Stimulated activated CD8-positive, alpha-beta memory T cell treated with anti-CD3 and anti-CD28 coated beads, Interleukin-4, amount 100 ng/mL, for 1 hour (primary cell): Measurements from ENCODE around the gene GNG11.

ENCODE experiments used
- DNase-seq, 2 donors: peaks; one replicate each; pipeline ENCODE4 v3.0.0-alpha.2; 2020; ENCODE audit warnings: low read depth in 2 of 2, low spot score in 1 of 2

Gene GNG11

DNA sequence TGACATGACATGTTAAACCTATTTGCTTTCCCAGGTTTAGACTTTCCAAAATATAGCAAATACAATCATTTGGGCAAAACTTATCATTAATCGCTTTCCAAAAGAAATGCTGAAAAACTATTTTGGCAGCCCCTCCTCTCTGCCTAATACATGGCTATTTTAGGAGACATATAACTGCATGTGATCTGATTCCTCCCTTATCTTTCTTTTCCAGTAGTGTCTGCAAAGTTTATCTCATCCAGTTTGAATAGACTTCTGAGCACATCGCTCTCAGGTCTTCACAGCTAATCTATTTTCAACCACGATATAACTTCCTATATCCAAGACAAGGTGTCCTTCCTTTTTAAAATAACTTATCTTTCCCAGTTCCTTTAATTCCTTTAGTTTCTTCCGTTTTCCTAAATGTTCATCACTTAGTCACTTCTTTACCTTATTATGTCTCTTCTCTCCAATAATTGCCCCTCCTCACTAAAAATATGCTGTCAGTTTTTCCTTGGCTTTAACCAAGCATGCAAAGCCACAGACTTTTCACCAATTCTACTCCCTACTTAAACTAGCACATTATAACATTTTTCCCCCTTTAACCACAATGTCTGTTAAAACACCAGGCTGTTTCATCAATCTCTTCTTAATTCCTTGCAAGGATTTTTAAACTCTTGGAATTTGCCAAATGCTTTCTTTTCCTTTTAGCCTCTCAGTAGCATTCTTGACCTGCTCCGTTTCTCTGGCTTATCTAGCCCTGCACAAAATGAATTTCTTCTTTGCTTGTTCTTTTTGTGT is 24.4 kb downstream of the GNG11 start:
- no peak for DNase-seq

- no peak for DNase-seq
These were observed 26.6 kb downstream of the GNG11 start for GRCh38 chr7:93948106-93948505.

GRCh38 chr7:93948873-93949272 is 27.3 kb downstream of the GNG11 start:
- no peak for DNase-seq

- no peak for DNase-seq
These were observed 27.9 kb downstream of the GNG11 start for GRCh38 chr7:93949423-93949822.

DNA sequence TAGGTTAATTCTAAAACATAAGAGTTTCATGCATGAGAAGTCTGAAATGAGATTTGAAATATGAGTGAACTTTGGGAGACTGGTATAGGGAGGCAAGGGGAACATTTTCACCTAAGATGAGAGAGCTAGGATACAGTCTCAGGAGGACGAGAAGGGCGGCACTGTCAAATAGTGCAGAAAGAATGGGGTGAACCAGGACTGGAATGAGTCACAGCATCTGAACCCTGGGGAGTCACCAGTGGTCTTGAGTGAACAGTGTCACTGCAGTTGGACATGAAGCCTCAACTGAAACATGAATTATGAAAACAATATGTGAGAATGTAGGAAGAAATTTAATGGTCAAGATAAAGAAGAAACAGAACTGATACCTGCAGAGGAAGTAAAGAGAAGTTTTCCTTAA is 33.8 kb downstream of the GNG11 start:
- no peak for DNase-seq

GRCh38 chr7:93957767-93958166 is 36.2 kb downstream of the GNG11 start:
- DNase-seq, result no peak

DNA sequence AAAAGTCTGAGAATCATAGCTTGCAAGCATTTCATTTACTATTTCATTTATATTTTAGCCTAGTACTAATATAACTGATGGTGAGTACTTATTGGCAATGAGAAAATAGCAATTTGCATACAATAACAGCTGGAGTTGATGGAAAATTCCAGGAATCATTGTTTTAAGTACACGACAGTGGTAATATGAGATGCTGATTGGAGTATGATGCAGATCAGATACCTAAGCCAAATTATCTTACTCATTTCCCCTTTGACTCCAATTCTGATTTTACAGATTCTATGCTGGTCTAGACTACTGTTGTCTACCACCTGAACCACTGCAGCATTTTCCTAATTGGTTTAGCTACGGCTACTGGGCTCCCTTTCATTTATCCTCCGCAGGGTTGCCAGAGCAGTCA is 36.7 kb downstream of the GNG11 start:
- no peak for DNase-seq

GRCh38 chr7:93958651-93959050 is 37.1 kb downstream of the GNG11 start:
- no peak for DNase-seq

- no peak for DNase-seq
These were observed 39.5 kb downstream of the GNG11 start for GRCh38 chr7:93960986-93961385.

- no peak for DNase-seq
These were observed 42.7 kb downstream of the GNG11 start for GRCh38 chr7:93964262-93964661.

GRCh38 chr7:93964813-93965212 is 43.3 kb downstream of the GNG11 start:
- no peak for DNase-seq

DNA sequence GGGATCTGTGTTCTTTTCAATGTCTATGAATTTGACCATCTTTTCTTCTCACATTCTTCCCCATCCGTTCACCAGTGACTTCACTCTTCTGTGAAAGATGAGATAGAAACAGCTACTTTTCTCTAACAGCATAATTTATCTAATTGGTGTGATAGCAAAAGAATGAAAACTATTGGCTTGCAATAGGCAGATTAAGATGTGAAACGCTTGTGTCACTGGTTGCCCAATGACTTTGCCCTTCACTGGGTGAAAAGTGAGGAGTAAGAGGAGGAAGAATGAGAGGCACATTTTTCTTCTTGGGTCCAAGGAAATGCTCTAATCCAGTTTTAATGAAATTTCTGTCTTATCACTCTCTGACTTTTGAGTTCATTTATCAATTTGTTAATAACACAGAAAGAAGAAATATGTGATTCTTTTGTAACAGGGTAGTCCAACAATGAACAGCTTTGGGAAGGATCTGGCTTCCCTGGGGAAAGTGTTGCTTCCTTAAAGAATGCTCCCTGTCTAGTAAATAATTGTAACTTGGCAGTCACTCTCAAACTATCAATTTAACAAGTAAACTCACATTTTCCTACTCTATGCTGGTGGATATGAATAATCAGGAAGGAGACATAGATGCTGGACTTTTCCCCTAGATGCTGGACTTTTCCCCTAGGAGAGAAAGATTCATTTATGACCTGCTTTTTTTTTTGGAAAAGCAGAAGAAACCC is 47.5 kb downstream of the GNG11 start:
- no peak for DNase-seq

DNA sequence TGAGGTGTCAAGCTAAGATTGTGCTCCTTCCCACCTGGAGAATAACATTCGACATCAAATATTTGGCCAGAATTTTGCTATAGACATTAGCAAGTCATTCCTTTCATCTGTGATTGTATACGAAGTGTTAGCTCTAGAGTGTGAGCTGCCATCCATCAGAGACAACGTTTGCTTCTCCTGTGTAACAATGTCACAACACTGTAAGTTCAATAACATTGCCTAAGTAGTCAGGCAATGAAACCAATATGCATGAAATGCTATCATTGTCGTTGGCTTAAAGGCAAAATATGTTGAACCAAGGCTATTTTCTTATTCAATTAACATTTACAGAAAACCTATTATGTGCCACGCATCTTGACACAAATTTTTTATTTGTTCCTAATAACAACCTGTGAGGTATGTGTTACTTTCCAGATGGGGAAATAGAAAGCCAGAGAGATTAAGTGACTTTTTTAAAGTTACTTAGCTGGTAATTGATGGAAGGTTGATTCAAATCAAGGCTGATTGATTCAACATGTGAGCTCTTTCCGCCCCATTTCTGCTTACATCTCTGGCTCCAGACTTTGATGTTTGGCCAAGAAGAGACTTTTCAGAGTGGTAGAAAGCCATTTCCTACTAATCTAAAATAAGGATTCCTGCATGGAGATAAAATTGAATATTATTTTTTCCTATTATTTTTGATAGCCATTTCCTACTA is 50.6 kb downstream of the GNG11 start:
- no peak for DNase-seq

DNA sequence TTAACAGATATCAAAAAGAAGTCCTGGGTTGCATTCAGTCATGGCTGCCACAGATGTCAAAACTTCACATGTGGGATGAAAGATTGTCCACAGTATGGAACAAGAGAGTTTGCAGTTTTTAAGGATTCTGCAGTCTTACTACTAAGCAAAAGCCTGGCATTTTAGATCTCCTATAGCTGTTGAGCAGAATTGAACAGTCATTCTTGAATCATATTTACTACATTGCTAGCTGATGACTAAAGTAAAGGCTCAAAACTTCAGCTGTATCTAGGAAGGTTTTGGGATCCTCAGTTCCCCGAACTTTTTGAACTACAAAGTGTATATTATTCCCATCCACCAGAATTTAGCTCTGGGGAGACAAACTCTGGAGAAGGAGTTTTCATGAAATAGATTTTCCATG is 51.6 kb downstream of the GNG11 start:
- no peak for DNase-seq

GRCh38 chr7:93977211-93977950 is 55.8 kb downstream of the GNG11 start:
- DNase-seq, result no peak
